ENCODE results near the gene MPZL3.
A peak's percentile ranks its signal among the peaks of the same experiment; 100 is the strongest.

GRCh38 chr11:118247041-118247440 lies 5.1 kb downstream of the MPZL3 start:
- TF ChIP-seq CTCF (IDR thresholded peaks at IDR 0.05; ENCODE audit: low read depth, low read length, missing input control), result peak; percentile 21
- peak in 1 of 2 donors; percentile 53 for TF ChIP-seq GABPA (IDR thresholded peaks at IDR 0.05 in 1 of 2, conservative IDR thresholded peaks at IDR 0.05 in 1 of 2)
- TF ChIP-seq RAD21 (IDR thresholded peaks at IDR 0.05), result peak; percentile 66 to 74
- TF ChIP-seq ATF3 (IDR thresholded peaks at IDR 0.05), result no peak
- no peak for TF ChIP-seq TAF1 (conservative IDR thresholded peaks at IDR 0.05)
- TF ChIP-seq EGR1 (IDR thresholded peaks at IDR 0.05; ENCODE audit: low read depth in 2 of 2), result no peak
- peak; percentile 39 for TF ChIP-seq SP1 (IDR thresholded peaks at IDR 0.05)
- peak; percentile 47 for TF ChIP-seq MAX (IDR thresholded peaks at IDR 0.05)
- TF ChIP-seq NR2F2 (IDR thresholded peaks at IDR 0.05), result no peak

All from liver (tissue), 3 donors.